GM12872 (cell line): Measurements from ENCODE around the gene CDC45.

Experiments
- CTCF ChIP-seq: IDR thresholded peaks from 3 replicates; pipeline ENCODE4 v1.5.1; 2011; ENCODE audit warnings: low read depth, mild to moderate bottlenecking, low read length, moderate library complexity; ENCODE audit not compliant: insufficient read depth

CDC45 gene

GRCh38 chr22:19526076-19526701, 46.5 kb downstream of the CDC45 start:
- no peak for TF ChIP-seq CTCF

- TF ChIP-seq CTCF: no peak
Observed at GRCh38 chr22:19526702-19527111, 47.0 kb downstream of the CDC45 start.

- TF ChIP-seq CTCF: no peak
Observed at GRCh38 chr22:19527321-19527721, 47.6 kb downstream of the CDC45 start.

- TF ChIP-seq CTCF: no peak
Observed at GRCh38 chr22:19527861-19528417, 48.2 kb downstream of the CDC45 start.

- TF ChIP-seq CTCF: no peak
Observed at GRCh38 chr22:19529811-19530210, 50.1 kb downstream of the CDC45 start.

- TF ChIP-seq CTCF: no peak
Observed at GRCh38 chr22:19530751-19531150, 51.0 kb downstream of the CDC45 start.

- no peak for TF ChIP-seq CTCF
Observed at GRCh38 chr22:19533049-19533626, 53.4 kb downstream of the CDC45 start.
